ENCODE measurements around the gene NATD1. TPM values are rescaled to one million over a fixed set of nuclear protein-coding genes. Genes with fewer than 3 reads are reported as not detected.

Gene NATD1
- total RNA-seq, 2 donors from 2014 or later, result 4.9 to 8.4 TPM

DNA sequence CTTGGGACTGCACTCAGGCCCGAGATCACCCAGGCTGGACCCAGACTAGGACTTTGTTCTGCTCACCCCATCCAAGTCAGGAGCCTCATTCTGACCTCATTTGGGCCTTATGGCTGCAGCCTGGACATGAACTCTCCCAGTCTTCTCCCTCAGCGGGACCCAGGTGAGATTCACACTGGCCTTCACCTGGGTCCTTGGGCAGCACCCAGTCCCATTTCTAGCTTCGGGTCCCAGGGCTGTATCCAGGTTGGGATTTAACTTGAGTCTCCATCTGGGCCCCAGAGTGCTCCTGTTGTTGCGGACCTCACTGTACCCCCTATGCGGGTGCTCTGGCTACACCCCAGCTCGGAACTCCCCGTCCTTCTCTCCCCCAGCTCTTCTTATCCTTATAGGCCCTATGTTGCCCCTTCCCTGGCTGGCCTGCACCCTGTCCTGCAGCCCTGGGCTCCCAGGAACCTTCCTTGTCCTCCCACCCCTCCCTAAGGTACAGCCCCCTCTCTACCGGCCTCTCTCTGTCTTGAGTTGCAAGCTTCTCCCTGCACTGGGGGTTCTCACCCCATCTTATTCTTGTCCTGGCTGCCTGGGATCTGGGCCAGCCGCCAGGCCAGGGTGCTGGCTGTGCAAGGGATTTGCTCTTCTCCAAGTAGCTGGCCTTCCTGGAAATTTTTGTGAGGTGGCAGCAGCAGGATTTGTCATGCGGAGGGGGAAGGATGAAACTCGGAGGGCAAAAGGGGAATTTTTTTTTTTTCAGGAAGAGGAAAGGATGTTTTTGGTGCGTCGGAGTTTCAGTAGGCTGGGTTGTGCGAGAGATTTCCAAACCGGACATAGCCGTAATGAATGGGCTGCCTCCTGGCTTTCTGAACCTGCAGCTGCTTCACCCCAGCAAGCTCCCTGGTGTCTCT lies 32.2 kb upstream of the NATD1 start:
- no peaks in the 10 kb centered on the region for H3K36me3 Mint-ChIP-seq (ENCODE audit: low read depth)
- H3K4me3 Mint-ChIP-seq, result peak overlapping the region; percentile 96
- H3K4me1 Mint-ChIP-seq, result peaks cover 48% of the 10 kb centered on the region
- ATAC-seq, result no peak
- H3K9me3 ChIP-seq (ENCODE audit: control insufficient read depth, low read length, poor library complexity, severe bottlenecking), result no peaks in the 10 kb centered on the region
- no peak for DNase-seq
- peak overlapping the region; percentile 97 for H3K27ac Mint-ChIP-seq
- no peaks in the 10 kb centered on the region for H3K27me3 Mint-ChIP-seq

- Mint-ChIP-seq H3K36me3 (ENCODE audit: low read depth) (no peaks in the 10 kb centered on the region), H3K27me3 (no peaks in the 10 kb centered on the region), H3K4me3 (peak within 1 kb of the TSS; percentile 96), H3K27ac (peak within 1 kb of the TSS; percentile 97), H3K4me1 (peaks cover 57% of the 10 kb centered on the region)
- no peaks in the 10 kb centered on the region for H3K9me3 ChIP-seq (ENCODE audit: control insufficient read depth, low read length, poor library complexity, severe bottlenecking)
- ATAC-seq (peak; percentile 77), DNase-seq (peak; percentile 84 to 94 (median 93))
Measured at GRCh38 chr17:21284319-21285163, 31.3 kb upstream of the NATD1 start, which contains the start of gene MAP2K3. Gene MAP2K3 (plus strand): TSS chr17:21284711. CDS start chr17:21284921, 210 bp downstream.

DNA sequence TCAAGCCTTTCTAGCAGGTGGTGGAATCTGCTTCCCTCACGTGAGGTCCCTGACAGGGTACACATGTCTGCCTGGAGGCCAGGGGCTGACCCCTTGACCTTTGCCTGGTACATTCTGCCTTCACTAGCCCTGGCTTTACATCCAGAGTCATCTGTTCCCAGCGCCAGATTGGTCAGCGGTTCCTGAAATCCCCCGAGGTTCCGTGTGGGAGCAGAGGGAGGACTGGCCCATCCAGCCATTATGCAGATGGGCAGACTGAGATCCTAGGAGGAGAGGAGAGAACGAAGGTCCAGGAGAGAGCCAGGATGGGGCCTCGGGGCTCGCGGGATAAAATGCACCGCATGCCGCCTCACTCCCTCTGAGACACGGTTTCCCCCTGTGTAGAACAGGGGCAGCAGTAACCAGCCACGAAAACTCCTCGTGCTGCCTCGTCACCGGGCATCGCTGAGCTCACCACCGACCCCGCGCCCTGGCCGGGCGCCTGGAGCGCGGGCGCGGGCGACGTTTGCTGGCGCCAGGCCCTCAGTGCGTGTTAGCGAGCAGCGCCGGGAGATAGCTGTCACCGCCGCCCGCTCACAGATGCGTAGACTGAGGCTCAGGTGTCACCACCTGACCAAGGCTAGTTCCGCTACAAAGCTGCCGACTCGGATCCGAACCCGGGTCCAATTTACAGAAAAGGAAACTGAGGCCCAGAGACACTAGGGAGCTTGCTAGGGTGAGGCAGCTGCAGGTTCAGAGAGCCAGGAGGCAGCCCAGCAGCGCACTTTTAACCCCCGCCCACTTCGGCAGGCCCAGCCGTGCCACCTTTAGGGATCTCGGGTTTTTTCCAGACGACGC lies 30.5 kb upstream of the NATD1 start:
- no peaks in the 10 kb centered on the region for H3K27me3 Mint-ChIP-seq
- H3K4me1 Mint-ChIP-seq, result peaks cover 65% of the 10 kb centered on the region
- DNase-seq (no peak), ATAC-seq (peak; percentile 1)
- no peaks in the 10 kb centered on the region for H3K9me3 ChIP-seq (ENCODE audit: control insufficient read depth, low read length, poor library complexity, severe bottlenecking)
- peak overlapping the region; percentile 97 for H3K27ac Mint-ChIP-seq
- peak overlapping the region; percentile 96 for H3K4me3 Mint-ChIP-seq
- H3K36me3 Mint-ChIP-seq (ENCODE audit: low read depth), result no peaks in the 10 kb centered on the region

DNA sequence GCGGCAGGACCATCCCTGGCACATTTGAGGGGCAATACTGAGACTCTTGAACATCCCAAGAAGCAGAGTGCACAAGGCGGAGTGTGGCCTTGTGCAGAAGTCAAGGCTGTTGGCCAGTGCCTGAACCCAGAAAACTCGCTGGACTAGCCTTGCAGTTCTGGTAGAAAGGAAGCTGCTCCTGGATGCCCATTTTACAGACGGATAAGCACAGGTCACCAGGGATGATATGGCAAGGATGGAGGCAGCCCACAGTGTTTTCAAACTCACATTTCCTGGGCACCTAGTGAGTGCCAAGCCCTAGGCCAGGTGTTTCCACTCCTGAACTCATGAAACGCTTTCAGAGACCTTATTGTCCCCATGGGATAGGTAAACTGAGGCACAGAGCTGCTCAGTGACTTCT lies 29.6 kb upstream of the NATD1 start:
- ATAC-seq, result no peak
- H3K9me3 ChIP-seq (ENCODE audit: control insufficient read depth, low read length, poor library complexity, severe bottlenecking), result no peaks in the 10 kb centered on the region
- Mint-ChIP-seq H3K27ac (peak overlapping the region; percentile 97), H3K27me3 (no peaks in the 10 kb centered on the region), H3K4me3 (peak overlapping the region; percentile 39), H3K36me3 (ENCODE audit: low read depth) (no peaks in the 10 kb centered on the region), H3K4me1 (peaks cover 62% of the 10 kb centered on the region)
- DNase-seq, result no peak

GRCh38 chr17:21282231-21282630 lies 29.0 kb upstream of the NATD1 start:
- peak overlapping the region; percentile 97 for H3K27ac Mint-ChIP-seq
- H3K9me3 ChIP-seq (ENCODE audit: control insufficient read depth, low read length, poor library complexity, severe bottlenecking), result no peaks in the 10 kb centered on the region
- ATAC-seq (no peak), DNase-seq (no peak)
- H3K4me3 Mint-ChIP-seq, result peak overlapping the region; percentile 39
- no peaks in the 10 kb centered on the region for H3K36me3 Mint-ChIP-seq (ENCODE audit: low read depth)
- H3K27me3 Mint-ChIP-seq, result no peaks in the 10 kb centered on the region
- H3K4me1 Mint-ChIP-seq, result peaks cover 59% of the 10 kb centered on the region

GRCh38 chr17:21280081-21280518 lies 26.9 kb upstream of the NATD1 start:
- H3K9me3 ChIP-seq (ENCODE audit: control insufficient read depth, low read length, poor library complexity, severe bottlenecking), result no peaks in the 10 kb centered on the region
- H3K4me3 Mint-ChIP-seq, result no peak overlapping the region
- peaks cover 47% of the 10 kb centered on the region for H3K4me1 Mint-ChIP-seq

DNA sequence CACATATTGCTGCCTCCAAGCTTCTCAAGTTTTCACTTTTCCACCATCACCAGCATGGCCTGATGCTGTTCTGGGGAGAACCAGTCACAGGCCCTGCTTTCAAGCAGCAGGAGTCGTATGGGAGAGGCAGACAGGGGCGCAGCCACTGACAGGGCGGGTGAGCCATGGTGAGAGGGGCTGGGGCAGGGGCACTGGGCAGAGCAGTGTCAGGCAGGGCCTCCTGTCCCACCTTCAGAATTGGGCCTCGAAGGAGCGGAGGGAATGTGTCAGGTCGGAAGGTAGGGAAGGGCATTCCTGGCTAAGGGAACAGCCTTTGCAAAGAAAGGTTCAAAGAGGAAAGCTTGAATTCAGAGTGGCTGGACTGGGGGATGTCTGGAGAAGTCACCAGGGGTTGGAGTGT lies 26.4 kb upstream of the NATD1 start:
- Mint-ChIP-seq H3K27ac (peak overlapping the region; percentile 88), H3K4me3 (no peak overlapping the region), H3K27me3 (no peaks in the 10 kb centered on the region), H3K36me3 (ENCODE audit: low read depth) (no peaks in the 10 kb centered on the region), H3K4me1 (peaks cover 47% of the 10 kb centered on the region)
- H3K9me3 ChIP-seq (ENCODE audit: control insufficient read depth, low read length, poor library complexity, severe bottlenecking), result no peaks in the 10 kb centered on the region
- ATAC-seq (no peak), DNase-seq (no peak)

More at GRCh38 chr17:21280081-21280518, 26.9 kb upstream of the NATD1 start:
- peak; percentile 77 to 92 (median 86) for DNase-seq
- no peaks in the 10 kb centered on the region for H3K36me3 Mint-ChIP-seq (ENCODE audit: low read depth)
- peak overlapping the region; percentile 88 for H3K27ac Mint-ChIP-seq
- ATAC-seq, result peak; percentile 50
- H3K27me3 Mint-ChIP-seq, result no peaks in the 10 kb centered on the region

DNA sequence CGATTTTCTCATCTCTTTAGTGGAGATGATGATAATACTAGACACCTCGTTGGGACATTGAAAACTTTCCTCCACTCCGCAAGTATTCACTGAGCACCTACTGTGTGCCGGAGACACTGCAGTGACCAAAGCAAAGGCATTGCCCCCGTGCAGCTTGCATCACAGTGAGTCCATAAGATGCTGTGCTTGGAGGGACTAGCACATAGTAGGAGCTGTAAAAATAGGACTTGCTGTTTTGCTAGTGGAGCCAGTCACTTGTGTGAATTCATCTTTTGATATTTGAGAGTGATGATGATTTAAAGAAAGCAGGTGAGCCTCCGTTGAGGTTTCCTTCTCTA lies 26.0 kb upstream of the NATD1 start:
- ATAC-seq (no peak), DNase-seq (no peak)
- Mint-ChIP-seq H3K27me3 (no peaks in the 10 kb centered on the region), H3K36me3 (ENCODE audit: low read depth) (no peaks in the 10 kb centered on the region), H3K4me1 (peaks cover 47% of the 10 kb centered on the region), H3K4me3 (no peak overlapping the region), H3K27ac (peak overlapping the region; percentile 88)
- H3K9me3 ChIP-seq (ENCODE audit: control insufficient read depth, low read length, poor library complexity, severe bottlenecking), result no peaks in the 10 kb centered on the region

- Mint-ChIP-seq H3K27ac (peak overlapping the region; percentile 88), H3K4me1 (peaks cover 47% of the 10 kb centered on the region), H3K36me3 (ENCODE audit: low read depth) (no peaks in the 10 kb centered on the region), H3K27me3 (no peaks in the 10 kb centered on the region), H3K4me3 (peak overlapping the region; percentile 78)
- H3K9me3 ChIP-seq (ENCODE audit: control insufficient read depth, low read length, poor library complexity, severe bottlenecking), result no peaks in the 10 kb centered on the region
- ATAC-seq (peak; percentile 37), DNase-seq (peak in 1 of 3 donors; percentile 43)
Measured at GRCh38 chr17:21278450-21279197, 25.4 kb upstream of the NATD1 start.

DNA sequence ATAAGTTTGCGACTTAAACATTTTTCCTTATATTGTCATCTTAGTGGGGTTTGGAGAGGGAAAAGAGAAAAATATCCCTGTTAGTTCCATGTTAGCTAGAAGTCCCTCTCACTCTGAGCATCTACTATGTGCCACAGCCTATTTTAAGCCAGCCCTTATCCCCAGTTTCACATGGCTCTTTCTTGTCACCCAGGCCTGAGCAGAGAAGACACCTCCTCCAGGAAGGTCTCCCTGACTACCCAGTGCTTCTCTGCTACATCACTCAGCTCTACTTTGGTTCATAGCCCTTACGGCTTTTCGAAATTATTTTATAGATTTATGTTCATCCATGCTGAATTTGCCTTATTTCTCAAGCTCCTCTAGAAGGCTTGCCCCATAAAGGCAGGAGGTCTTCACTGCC lies 24.1 kb upstream of the NATD1 start:
- no peak for ATAC-seq
- no peaks in the 10 kb centered on the region for H3K27me3 Mint-ChIP-seq
- no peaks in the 10 kb centered on the region for H3K9me3 ChIP-seq (ENCODE audit: control insufficient read depth, low read length, poor library complexity, severe bottlenecking)
- H3K27ac Mint-ChIP-seq, result peak overlapping the region; percentile 88
- no peak for DNase-seq
- H3K4me3 Mint-ChIP-seq, result peak overlapping the region; percentile 58
- peaks cover 40% of the 10 kb centered on the region for H3K4me1 Mint-ChIP-seq
- H3K36me3 Mint-ChIP-seq (ENCODE audit: low read depth), result no peaks in the 10 kb centered on the region

GRCh38 chr17:21276264-21276588 lies 23.0 kb upstream of the NATD1 start:
- H3K4me1 Mint-ChIP-seq, result peaks cover 38% of the 10 kb centered on the region
- H3K27ac Mint-ChIP-seq, result peak overlapping the region; percentile 87
- no peaks in the 10 kb centered on the region for H3K36me3 Mint-ChIP-seq (ENCODE audit: low read depth)
- ATAC-seq, result no peak
- no peak for DNase-seq
- peak overlapping the region; percentile 90 for H3K4me3 Mint-ChIP-seq
- H3K27me3 Mint-ChIP-seq, result no peaks in the 10 kb centered on the region
- no peaks in the 10 kb centered on the region for H3K9me3 ChIP-seq (ENCODE audit: control insufficient read depth, low read length, poor library complexity, severe bottlenecking)

- ATAC-seq (peak; percentile 88), DNase-seq (peak; percentile 90 to 97 (median 91))
- Mint-ChIP-seq H3K36me3 (ENCODE audit: low read depth) (no peaks in the 10 kb centered on the region), H3K27ac (peak overlapping the region; percentile 87), H3K4me3 (peak overlapping the region; percentile 90), H3K4me1 (peaks cover 36% of the 10 kb centered on the region), H3K27me3 (no peaks in the 10 kb centered on the region)
- H3K9me3 ChIP-seq (ENCODE audit: control insufficient read depth, low read length, poor library complexity, severe bottlenecking), result no peaks in the 10 kb centered on the region
Measured at GRCh38 chr17:21275579-21276263, 22.5 kb upstream of the NATD1 start.
